ES-I3 (cell line): Measurements from ENCODE around the gene KCNIP3.
"Not testable (repeated sequence)": the region's sequence is repeated elsewhere in the genome, so short reads cannot be mapped to it uniquely, and the experiment has no call there.

Experiments
- H3K36me3 ChIP-seq: 2 replicates; pipeline ENCODE4 v1.6.1; 2013; ENCODE audit warnings: mild to moderate bottlenecking, low read length, control low read depth, moderate library complexity; ENCODE audit not compliant: insufficient read depth
- H3K4me1 ChIP-seq: 2 replicates; pipeline ENCODE4 v1.6.1; 2013; ENCODE audit warnings: mild to moderate bottlenecking, control low read depth, low read length; ENCODE audit not compliant: insufficient read depth
- H3K9ac ChIP-seq: 2 replicates; pipeline ENCODE4 v1.6.1; 2013; ENCODE audit warnings: low read depth, mild to moderate bottlenecking, low read length, moderate library complexity
- H3K9me3 ChIP-seq: 2 replicates; pipeline ENCODE4 v1.6.1; 2013; ENCODE audit warnings: mild to moderate bottlenecking, low read length, moderate library complexity; ENCODE audit not compliant: control insufficient read depth, insufficient read depth

Gene KCNIP3

DNA sequence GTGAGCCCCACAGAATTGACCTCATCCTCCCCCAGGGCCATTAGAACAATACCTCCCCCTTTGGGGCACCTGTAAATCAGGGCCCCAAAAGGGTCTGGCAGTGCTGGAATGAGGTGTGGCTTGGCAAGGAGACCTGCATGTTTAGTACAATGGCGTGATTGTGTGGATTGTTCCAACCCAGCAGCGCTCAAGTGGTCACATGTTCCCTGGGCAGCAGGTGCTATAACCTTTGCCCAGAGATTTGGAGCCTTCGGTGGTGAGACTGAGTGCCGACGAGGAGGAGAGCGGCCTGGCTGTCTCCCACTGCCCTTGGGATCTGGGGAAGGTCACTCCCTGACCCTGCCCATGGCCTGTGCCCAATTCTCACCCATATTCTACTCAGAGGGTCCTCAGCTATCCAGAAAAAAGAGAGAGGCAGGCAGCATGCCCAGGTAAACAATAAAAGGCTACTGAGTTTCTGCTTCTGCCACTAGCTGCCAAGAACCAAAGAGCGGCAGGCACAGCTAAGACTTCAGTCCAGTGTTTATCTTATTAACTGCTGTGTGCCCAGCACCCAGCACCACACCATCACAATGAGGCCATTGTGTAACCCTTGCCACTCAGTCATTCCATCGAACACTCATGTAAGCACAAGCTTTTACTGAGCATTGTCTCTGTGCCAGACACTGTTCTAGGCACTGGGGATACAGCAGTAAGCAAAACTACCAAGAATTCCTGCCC, 132.8 kb downstream of the KCNIP3 start:
- not testable (repeated sequence) for H3K9me3 ChIP-seq, H3K36me3 ChIP-seq, H3K9ac ChIP-seq, H3K4me1 ChIP-seq

- H3K36me3 ChIP-seq, H3K4me1 ChIP-seq, H3K9ac ChIP-seq, H3K9me3 ChIP-seq: not testable (repeated sequence)
Observed at GRCh38 chr2:95433373-95433772, 136.2 kb downstream of the KCNIP3 start.

DNA sequence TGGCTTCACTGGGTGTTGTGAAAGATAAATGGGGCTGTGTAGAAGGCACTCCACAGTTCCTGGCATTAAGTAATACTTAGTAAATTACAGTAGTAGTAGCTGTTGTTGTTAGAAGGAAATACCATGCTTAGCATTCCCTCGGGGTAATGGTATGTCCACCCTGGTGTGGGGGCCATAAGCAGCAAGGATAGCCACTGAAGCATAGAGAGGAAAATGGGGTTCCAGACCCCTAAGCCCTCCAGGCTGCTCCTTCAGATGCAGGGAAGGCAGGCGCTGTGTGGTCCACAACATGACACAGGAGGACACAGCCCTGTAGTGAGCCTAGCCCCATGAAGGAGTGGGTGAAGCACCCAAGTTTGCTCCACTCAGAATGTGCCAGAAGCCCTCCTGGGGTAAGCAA, 136.8 kb downstream of the KCNIP3 start:
- H3K9me3 ChIP-seq: not testable (repeated sequence)

GRCh38 chr2:95434507-95435076, 137.4 kb downstream of the KCNIP3 start:
- not testable (repeated sequence) for H3K9me3 ChIP-seq, H3K4me1 ChIP-seq, H3K9ac ChIP-seq, H3K36me3 ChIP-seq

More for the DNA sequence above, 136.8 kb downstream of the KCNIP3 start:
- H3K9ac ChIP-seq, H3K4me1 ChIP-seq, H3K36me3 ChIP-seq: not testable (repeated sequence)

- H3K9me3 ChIP-seq, H3K4me1 ChIP-seq, H3K36me3 ChIP-seq, H3K9ac ChIP-seq: not testable (repeated sequence)
Observed at GRCh38 chr2:95435162-95435871, 138.2 kb downstream of the KCNIP3 start.
